ENCODE results near the gene TMCC1.
"Not testable (repeated sequence)": the region's sequence is repeated elsewhere in the genome, so short reads cannot be mapped to it uniquely, and the experiment has no call there.

Gene TMCC1

GRCh38 chr3:129892486-129892856, 1.0 kb downstream of the TMCC1 start:
- peak; percentile 12 for DNase-seq

GRCh38 chr3:129890891-129891290, 2.6 kb downstream of the TMCC1 start:
- DNase-seq: no peak

GRCh38 chr3:129890125-129890524, 3.4 kb downstream of the TMCC1 start:
- DNase-seq: peak; percentile 12

GRCh38 chr3:129888771-129889170, 4.7 kb downstream of the TMCC1 start:
- DNase-seq: no peak

GRCh38 chr3:129881261-129881660, 12.2 kb downstream of the TMCC1 start:
- DNase-seq: no peak

GRCh38 chr3:129878355-129878754, 15.2 kb downstream of the TMCC1 start:
- no peak for DNase-seq

- not testable (repeated sequence) for DNase-seq
Observed at GRCh38 chr3:129874479-129874878, 19.0 kb downstream of the TMCC1 start.

GRCh38 chr3:129868912-129869311, 24.6 kb downstream of the TMCC1 start:
- no peak for DNase-seq

GRCh38 chr3:129867506-129868124, 25.9 kb downstream of the TMCC1 start:
- DNase-seq: no peak

- DNase-seq: no peak
Observed at GRCh38 chr3:129865806-129866205, 27.7 kb downstream of the TMCC1 start.

- no peak for DNase-seq
Observed at GRCh38 chr3:129864519-129864918, 29.0 kb downstream of the TMCC1 start.

- DNase-seq: no peak
Observed at GRCh38 chr3:129859272-129859671, 34.2 kb downstream of the TMCC1 start.

GRCh38 chr3:129857899-129858298, 35.6 kb downstream of the TMCC1 start:
- DNase-seq: no peak

- DNase-seq: not testable (repeated sequence)
Observed at GRCh38 chr3:129856790-129857189, 36.7 kb downstream of the TMCC1 start.

- DNase-seq: no peak
Observed at GRCh38 chr3:129855832-129856419, 37.6 kb downstream of the TMCC1 start.

- DNase-seq: no peak
Observed at GRCh38 chr3:129855170-129855831, 38.2 kb downstream of the TMCC1 start.

GRCh38 chr3:129854460-129854859, 39.1 kb downstream of the TMCC1 start:
- no peak for DNase-seq

- DNase-seq: no peak
Observed at GRCh38 chr3:129845956-129846355, 47.6 kb downstream of the TMCC1 start.

GRCh38 chr3:129840707-129841360, 52.7 kb downstream of the TMCC1 start:
- DNase-seq: no peak

GRCh38 chr3:129838086-129838485, 55.4 kb downstream of the TMCC1 start:
- DNase-seq: no peak

- DNase-seq: no peak
Observed at GRCh38 chr3:129837065-129837642, 56.4 kb downstream of the TMCC1 start.

GRCh38 chr3:129836381-129837064, 57.0 kb downstream of the TMCC1 start:
- DNase-seq: no peak

GRCh38 chr3:129835198-129835597, 58.3 kb downstream of the TMCC1 start:
- no peak for DNase-seq

Measured in CD4-positive, alpha-beta T cell treated with Interleukin-10 for 1 hour (primary cell).